H1 (cell line): ENCODE data around the gene SERPINB11. TPM values are rescaled to one million over a fixed set of nuclear protein-coding genes. Genes with fewer than 3 reads are reported as not detected.

Experiments used
- polyA plus RNA-seq, 7 experiments: library from polyadenylated mRNA; depleted of rRNA in 3 of 7; stranded (reverse) in 5 of 7; unstranded in 2 of 7; fragments of >200 nt in 5 of 7; fragments of 200-250 nt in 2 of 7; gene quantifications; 1 replicate in 5 of 7; 2 replicates in 1 of 7; 4 replicates in 1 of 7; pipeline versions ENCODE4 v1.2.1 to v1.2.3, GENCODE V29; 2011 to 2013; ENCODE audit warnings: missing spikeins in 2 of 7, mixed read lengths in 2 of 7
- total RNA-seq: library from RNA; stranded (reverse); fragmentation: NEBNext Ultra II Directional; extraction: Animal tissue kit (Norgen Biotek cat#: 25700); gene quantifications from 2 replicates; pipeline ENCODE4 v1.2.1, GENCODE V29; 2021

SERPINB11 gene
- total and polyA plus RNA-seq, 2 of the 8 experiments (the other 6 are each of a cell fraction or from before 2014, with no cell fraction given), result not detected

Other genes with a start within 250 kb of the SERPINB11 start
- gene SERPINB5, start 226.0 kb upstream of the SERPINB11 start, total RNA-seq, result 0.23 TPM in 1 of 2 replicates, not detected in the other
- gene SERPINB5, start 226.0 kb upstream of the SERPINB11 start, polyA plus RNA-seq (2011; rRNA removed), result 0.03 TPM in 1 of 2 replicates, not detected in the other
- not detected in 2 replicates for gene SERPINB12, start 160.6 kb upstream of the SERPINB11 start, total RNA-seq
- not detected in 2 replicates for gene SERPINB12, start 160.6 kb upstream of the SERPINB11 start, polyA plus RNA-seq (2011; rRNA removed)
- gene SERPINB13, start 115.6 kb upstream of the SERPINB11 start, total RNA-seq, result not detected in 2 replicates
- gene SERPINB13, start 115.6 kb upstream of the SERPINB11 start, polyA plus RNA-seq (2011; rRNA removed), result not detected in 2 replicates
- 0.32 and 0.96 TPM in 2 replicates for gene SERPINB4, start 58.7 kb upstream of the SERPINB11 start, total RNA-seq
- gene SERPINB4, start 58.7 kb upstream of the SERPINB11 start, polyA plus RNA-seq (2011; rRNA removed), result 0.20 and 0.36 TPM in 2 replicates
- 0.17 TPM in 1 of 2 replicates, not detected in the other for gene SERPINB3, start 41.1 kb upstream of the SERPINB11 start, total RNA-seq
- gene SERPINB3, start 41.1 kb upstream of the SERPINB11 start, polyA plus RNA-seq (2011; rRNA removed), result 0.06 and 0.18 TPM in 2 replicates
- not detected in 2 replicates for gene SERPINB7, start 72.5 kb downstream of the SERPINB11 start, total RNA-seq
- gene SERPINB7, start 72.5 kb downstream of the SERPINB11 start, polyA plus RNA-seq (2011; rRNA removed), result not detected in 2 replicates
- gene SERPINB2, start 184.7 kb downstream of the SERPINB11 start, total RNA-seq, result not detected in 2 replicates
- gene SERPINB2, start 184.7 kb downstream of the SERPINB11 start, polyA plus RNA-seq (2011; rRNA removed), result not detected in 2 replicates
- not detected in 2 replicates for gene SERPINB10, start 205.0 kb downstream of the SERPINB11 start, total RNA-seq
- not detected in 2 replicates for gene SERPINB10, start 205.0 kb downstream of the SERPINB11 start, polyA plus RNA-seq (2011; rRNA removed)
- gene HMSD, start 246.3 kb downstream of the SERPINB11 start, total RNA-seq, result 3.0 and 4.8 TPM in 2 replicates
- gene HMSD, start 246.3 kb downstream of the SERPINB11 start, polyA plus RNA-seq (2011; rRNA removed), result 0.91 and 1.3 TPM in 2 replicates